Measurements from ENCODE around the gene FIBP. TPM values are rescaled to one million over a fixed set of nuclear protein-coding genes. Genes with fewer than 3 reads are reported as not detected.

FIBP gene
- total RNA-seq, 1 experiment from 2014 or later, result 89.5 TPM

DNA sequence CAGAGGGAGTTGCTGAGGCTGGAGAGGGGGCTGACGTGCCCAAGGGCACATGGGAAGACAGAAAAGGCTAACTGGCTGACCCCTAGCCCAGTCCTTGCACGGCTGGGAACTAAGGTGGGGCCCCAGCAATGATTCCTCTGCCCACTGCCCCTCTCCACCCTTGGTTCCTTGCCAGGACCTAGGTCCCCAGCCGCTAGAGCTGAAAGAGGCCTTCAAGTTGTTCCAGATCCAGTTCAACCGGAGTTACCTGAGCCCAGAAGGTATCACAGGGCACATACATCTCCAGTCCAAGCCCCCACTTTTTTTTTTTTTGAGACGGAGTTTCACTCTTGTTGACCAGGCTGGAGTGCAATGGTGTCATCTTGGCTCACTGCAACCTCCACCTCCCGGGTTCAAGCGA lies 8.2 kb downstream of the FIBP start:
- in situ Hi-C loops (cut with HindIII; ENCODE audit: low pct_unique_long_range_greater_than_20kb, low sequenced_read_pairs), result no loop called here
- no peak for DNase-seq (ENCODE audit: low read depth)

DNA sequence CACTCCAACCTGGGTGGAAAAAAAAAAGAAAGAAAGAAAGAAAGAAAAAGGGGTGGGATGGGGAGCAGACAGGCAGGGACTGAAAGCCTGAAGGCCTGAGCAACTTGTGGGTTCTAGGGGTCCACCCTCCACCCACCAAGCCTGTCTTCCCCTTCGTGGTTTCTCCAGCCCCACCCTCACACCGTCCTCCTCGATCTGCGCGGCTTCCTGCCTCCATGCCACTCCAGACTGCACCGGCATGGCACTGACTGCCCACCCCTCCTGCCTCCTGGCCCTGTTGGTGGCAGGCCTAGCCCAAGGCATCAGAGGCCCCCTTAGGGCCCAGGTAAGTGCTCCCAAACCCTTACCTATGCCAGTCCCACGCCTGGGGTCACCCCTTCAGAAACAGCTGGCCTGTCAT lies 8.7 kb downstream of the FIBP start, which contains the start of gene CTSW:
CTSW (plus strand) TSS at position 221 of the 400 bp plus-strand sequence; CDS start at position 239, 18 bp downstream.
- no peak for DNase-seq (ENCODE audit: low read depth)
- in situ Hi-C loops (cut with HindIII; ENCODE audit: low pct_unique_long_range_greater_than_20kb, low sequenced_read_pairs), result no loop called here

DNA sequence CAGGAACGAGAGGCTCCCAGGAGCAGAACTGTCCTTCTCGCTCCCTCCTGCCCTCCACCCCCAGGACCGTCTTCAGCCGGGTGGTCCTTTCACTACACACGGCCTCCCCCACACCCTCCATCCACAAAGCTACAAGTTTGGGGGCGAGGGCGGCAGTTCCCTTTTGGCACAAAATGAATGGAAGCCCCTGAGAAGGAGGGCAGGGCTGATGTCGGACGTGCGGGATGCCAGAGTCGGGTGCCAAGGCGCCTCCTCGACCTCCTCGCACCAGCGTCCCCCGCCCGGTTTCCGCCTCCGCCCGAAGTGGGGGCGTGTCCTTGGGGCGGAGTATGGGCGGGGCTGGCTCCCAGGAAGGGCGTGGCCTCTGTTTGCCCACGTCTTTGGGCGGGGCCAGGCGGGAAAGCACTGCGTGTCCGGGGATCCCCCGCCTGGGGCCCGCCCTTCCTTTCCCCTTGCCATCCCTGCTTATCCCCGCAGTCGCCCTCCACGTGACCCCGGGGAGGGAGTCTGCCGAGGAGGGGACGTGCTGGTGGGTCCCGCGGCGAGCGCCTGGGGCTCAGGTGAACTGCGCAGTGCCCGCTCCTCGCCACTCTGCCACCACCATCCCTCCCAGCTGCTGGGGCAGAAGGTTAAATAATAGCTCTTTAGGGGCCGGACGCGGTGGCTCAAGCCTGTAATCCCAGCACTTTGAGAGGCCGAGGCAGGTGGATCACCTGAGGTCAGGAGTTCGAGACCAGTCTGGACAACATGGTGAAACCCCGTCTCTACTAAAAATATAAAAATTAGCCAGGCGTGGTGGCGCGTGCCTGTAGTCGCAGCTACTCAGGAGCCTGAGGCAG lies 14.7 kb downstream of the FIBP start:
- in situ Hi-C loops (cut with HindIII; ENCODE audit: low pct_unique_long_range_greater_than_20kb, low sequenced_read_pairs), result no loop called here
- peak; percentile 95 for DNase-seq (ENCODE audit: low read depth)

DNA sequence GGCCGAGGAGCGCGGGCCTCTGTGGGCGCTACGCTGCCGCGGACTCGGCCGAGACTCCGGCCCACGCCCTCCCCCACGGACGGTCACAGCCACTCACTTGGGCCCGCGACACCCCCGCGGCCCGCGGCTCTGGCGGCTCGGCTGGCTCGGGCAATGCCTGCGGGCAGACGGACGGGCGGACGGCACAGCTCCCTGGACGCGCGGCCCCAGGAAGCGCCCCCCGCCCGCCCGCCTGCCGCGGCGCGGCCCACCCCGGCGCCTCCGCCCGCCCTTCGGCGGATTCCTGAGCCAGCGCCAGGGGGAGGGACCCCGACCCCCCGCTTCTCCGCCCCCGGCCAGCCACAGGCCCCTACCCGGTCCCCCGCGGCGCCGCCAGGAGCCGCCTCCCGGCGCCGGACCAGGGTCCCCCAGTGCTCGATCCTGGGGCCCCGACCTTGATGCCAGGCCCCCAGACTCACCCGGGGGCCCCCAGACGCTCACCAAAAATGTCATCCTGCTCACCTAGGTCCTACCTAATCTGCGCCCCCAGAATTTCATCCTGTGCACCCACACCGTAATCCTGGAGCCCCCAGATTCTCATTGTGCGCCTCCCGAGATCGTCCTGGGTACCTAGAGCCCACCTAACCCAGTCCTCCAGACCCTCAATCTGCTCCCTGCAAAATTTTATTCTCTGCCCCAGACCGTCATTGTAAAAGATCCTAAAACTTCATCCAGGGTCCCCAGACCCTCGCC lies 15.5 kb downstream of the FIBP start, which contains the start of gene EFEMP2:
EFEMP2 (minus strand) TSS at position 215 of the 732 bp plus-strand sequence. CDS start 446 bp downstream, outside the sequence.
- in situ Hi-C loops (cut with HindIII; ENCODE audit: low pct_unique_long_range_greater_than_20kb, low sequenced_read_pairs), result no loop called here
- no peak for DNase-seq (ENCODE audit: low read depth)

DNA sequence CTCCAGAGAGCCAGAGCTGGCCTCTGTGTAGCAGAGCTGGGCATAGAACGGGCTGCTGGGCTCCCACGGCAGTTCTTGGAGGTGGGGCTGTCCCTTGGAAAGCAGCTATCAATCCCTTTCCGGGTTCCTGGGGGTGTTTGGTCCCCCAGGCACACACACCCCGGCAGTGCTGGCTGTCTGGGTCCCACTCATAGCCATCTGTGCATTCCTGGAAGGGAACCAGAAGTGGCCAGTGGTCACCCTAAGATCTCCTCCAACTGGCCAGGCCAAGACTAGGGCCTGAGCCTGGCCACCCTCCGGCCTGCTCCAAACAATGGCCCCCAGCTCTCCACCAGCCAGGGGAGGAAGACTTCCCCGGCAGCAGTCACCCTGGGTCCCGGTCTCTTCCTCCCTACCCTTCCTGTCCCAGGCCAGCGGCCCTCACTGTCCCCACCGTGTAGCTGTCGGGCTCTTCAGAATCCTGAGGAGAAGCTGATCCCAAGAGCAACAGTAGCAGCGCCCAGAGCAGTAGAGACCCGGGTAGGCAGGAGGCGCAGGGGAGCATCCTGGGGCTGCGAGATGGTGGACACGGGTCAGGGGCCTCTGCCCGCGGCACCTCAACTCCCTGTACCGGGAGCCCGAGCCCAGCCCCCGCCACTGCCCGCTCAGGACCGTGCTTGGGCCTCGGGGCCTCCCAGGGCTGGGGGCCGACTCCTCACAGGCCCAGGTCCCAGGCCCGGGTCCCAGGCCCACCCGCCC lies 16.3 kb downstream of the FIBP start:
- in situ Hi-C loops (cut with HindIII; ENCODE audit: low pct_unique_long_range_greater_than_20kb, low sequenced_read_pairs), result no loop called here

DNA sequence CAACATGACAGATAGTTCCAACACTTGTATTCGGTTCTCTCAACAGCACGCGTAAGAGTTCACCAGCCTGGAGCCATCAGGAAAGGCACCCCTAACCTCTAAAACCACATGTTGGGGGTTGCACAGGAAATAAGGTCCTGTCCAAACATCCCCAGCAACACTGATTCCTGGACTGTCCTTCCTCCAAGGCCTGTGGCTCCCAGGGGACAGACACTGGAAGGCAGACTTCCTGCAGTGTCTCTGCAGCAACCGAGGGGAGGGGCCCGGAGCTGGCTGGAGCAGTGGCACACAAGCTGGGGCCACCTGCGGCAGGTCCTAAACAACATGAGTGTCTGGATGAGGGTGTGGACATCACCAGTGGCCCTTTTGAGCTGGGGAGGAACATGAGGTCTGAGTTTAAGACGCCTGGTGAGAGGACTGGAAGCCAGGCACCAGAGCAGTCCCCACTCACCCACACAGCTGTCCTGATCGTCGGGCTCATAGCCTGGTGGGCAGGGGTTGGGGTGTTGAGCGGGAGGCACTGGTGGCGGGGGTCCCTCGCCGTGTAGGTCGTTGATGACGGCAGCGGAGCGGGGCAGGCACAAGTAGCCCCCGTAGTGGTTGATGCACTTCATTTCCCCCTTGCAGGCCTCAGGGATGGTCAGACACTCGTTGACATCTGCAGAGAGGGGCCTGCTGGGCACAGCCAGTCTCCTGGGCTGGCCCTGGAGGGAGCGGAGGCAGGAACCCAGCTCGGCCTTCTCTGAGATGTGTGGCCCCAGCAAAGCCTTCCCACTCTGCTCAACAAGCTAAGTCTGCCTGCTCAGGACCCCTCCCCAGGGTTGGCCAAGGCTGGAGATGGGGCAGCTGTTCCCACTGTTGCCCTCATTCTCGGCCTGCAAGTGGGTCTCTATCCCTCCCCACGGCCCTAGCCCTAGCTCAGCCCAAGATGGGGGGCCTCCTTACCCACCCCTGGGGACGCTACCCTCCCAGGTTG lies 17.3 kb downstream of the FIBP start:
- in situ Hi-C loops (cut with HindIII; ENCODE audit: low pct_unique_long_range_greater_than_20kb, low sequenced_read_pairs), result no loop called here
- DNase-seq (ENCODE audit: low read depth), result no peak

More for the DNA sequence above, 16.3 kb downstream of the FIBP start:
- no peak for DNase-seq (ENCODE audit: low read depth)

DNA sequence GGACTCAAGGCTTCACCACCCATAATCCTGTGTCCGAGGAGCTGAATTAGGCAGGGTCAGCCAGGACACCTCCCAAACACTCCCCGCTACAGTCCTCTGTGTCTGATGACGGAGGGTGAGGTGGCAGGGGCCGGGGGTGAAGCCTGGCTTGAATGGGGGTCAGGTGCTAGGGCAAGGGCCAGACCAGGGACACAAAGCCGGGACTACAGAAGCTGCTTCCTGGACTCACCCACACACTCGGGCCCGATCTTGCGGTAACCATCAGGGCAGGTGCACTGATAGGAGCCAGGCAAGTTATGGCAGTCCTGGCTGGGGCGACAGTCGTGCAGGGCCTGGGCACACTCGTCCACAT lies 18.0 kb downstream of the FIBP start:
- DNase-seq (ENCODE audit: low read depth), result no peak
- in situ Hi-C loops (cut with HindIII; ENCODE audit: low pct_unique_long_range_greater_than_20kb, low sequenced_read_pairs), result no loop called here

DNA sequence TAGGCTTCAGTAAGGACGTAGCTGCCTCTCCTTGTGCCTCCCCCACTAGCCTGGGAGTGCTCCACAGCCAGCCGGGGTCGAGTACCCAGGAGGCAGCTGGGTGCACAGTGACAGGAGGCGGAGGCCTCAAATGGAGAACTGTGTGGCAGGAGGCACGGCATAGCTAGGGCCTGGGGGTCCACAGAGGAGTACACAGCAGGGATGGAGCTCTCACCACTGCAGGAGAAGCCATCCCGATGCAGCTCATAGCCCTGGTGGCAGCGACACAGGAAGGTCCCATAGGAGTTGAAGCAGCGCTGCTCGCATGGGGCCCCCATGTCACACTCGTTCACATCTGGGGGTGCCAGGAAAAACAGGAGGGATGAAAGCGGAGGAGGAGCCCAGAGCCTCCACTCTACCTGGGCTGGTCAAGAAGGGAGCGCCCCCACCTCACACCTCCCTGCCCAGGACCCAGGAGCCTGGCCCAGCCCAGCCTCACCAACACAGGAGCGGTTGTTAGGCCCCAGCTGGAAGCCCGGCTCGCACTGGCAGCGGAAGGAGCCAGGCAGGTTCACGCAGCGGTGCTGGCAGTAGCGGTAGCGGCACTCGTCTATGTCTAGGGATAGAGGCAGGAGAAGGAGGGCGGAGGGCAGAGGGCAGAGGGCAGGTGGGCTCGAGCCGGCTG lies 18.5 kb downstream of the FIBP start:
- in situ Hi-C loops (cut with HindIII; ENCODE audit: low pct_unique_long_range_greater_than_20kb, low sequenced_read_pairs), result no loop called here
- DNase-seq (ENCODE audit: low read depth), result no peak

DNA sequence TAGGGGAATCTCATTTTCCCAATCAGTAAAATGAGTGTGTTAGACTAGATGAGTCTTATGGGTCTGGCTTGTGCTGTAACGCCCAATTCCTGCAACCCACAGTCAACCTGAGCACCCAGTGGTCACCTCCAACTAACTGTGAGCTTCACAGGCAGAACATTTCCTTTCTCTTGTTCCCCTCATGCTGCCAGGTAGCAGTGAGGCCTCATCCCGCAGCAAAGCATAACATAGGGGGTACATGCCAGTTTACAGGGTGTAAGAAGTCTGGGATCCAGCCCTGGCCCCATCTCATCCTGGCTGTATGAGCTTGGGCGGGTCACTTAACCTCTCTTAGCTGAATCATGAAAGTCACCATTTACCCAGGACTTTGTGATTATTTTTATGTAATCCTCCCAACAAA lies 19.4 kb downstream of the FIBP start:
- no peak for DNase-seq (ENCODE audit: low read depth)
- in situ Hi-C loops (cut with HindIII; ENCODE audit: low pct_unique_long_range_greater_than_20kb, low sequenced_read_pairs), result no loop called here

DNA sequence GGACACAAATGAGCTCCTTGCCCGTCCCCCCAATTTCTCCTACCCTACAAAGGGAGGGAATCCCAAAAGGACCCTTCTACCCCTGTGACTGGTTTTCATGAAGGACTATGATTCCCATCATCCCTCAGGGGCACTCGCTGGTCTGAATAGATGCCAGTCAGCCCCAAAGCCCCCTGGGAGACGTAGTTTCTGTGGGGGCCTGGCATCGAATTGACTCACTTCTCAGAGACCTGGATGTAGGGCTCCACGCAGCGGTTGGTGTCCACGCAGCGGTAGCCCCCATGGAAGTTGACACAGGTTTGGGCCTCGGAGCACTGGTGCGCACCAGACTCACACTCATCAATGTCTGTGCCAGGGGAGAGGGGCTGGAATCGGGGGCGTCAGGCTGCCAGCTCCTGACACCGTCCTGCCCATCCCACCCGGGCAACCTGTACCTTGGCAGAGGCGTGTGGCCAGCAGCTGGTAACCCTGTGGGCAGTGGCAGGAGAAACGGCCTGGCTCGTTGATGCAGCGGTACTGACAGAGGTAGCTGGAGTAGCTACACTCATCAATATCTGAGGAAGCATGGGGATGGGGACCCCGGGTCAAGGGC lies 20.1 kb downstream of the FIBP start:
- in situ Hi-C loops (cut with HindIII; ENCODE audit: low pct_unique_long_range_greater_than_20kb, low sequenced_read_pairs), result no loop called here
- DNase-seq (ENCODE audit: low read depth), result no peak

DNA sequence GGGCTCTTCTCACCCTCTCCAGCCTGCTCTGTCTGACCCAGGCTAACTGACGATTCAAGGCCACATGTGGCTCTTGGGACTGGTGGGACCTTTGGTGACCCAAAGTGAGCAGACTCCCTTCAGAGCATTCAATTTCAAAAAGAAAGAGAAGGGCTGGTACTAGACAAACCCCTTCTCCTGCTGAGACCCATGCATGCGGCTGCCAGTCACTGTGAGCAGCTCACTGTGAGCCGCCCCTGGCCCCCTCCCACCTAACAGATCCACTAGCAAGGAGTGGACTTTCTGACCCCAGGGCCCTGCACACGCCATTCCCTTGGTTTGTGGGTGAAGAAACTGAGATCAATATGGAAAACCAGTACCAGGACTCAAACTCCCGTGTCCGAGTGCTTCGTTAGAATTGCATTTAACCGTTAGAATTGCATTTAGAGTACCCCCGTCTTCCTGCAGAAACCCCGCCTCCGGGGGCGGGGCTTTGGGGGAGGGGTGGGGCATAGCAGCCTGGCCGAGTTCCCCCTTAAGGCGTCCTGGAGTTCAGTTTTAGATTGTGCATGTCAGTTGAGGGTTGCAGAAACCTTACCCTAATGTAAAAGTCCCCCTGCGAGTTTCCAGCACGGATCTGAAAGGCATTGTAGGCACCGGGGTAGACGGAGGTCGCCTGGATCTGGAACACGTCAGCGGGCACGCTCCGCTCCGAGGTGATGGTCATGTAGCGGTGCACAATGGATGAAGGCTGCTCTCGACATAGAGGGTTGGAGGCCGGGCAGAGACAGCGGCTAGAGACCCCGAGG lies 20.8 kb downstream of the FIBP start:
- no peak for DNase-seq (ENCODE audit: low read depth)
- in situ Hi-C loops (cut with HindIII; ENCODE audit: low pct_unique_long_range_greater_than_20kb, low sequenced_read_pairs), result no loop called here

DNA sequence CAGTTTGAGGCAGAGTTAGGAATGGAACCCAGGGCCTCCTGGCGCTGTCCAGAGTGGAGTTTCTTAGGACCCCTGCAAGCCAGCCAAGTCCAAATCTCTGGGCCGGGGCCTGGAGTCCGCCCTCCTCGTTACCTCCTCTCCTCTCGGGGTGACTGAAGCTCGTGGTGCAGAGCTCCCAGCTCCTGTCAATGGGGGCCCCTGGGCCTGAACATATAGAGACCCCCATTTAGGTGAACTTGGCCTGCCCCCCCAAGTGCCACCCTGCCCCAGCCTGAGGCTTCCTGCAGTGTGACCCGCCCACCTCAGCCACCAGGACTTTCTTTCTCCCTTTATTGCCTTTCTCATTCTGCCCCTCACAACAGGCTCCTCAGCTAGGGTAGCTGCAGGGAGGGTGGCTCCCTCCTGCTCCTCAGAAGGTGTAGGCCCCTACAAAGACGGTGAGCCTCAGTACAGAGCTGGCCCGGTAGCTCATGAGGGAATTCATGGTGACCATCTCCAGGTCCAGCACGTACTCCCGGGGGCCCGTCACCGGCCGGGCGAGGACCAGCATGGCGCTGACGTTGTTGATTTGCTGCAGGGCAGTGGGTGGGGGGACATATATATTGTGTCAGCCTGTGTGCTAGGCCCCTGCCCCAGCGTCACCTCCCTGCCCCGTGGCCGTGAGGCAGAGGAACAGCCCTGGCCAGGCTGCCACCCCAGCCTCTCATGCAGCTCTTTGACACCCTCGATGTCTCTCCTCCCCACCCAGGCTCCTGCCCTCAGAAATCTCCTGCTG lies 21.6 kb downstream of the FIBP start:
- in situ Hi-C loops (cut with HindIII; ENCODE audit: low pct_unique_long_range_greater_than_20kb, low sequenced_read_pairs), result no loop called here
- DNase-seq (ENCODE audit: low read depth), result no peak

DNA sequence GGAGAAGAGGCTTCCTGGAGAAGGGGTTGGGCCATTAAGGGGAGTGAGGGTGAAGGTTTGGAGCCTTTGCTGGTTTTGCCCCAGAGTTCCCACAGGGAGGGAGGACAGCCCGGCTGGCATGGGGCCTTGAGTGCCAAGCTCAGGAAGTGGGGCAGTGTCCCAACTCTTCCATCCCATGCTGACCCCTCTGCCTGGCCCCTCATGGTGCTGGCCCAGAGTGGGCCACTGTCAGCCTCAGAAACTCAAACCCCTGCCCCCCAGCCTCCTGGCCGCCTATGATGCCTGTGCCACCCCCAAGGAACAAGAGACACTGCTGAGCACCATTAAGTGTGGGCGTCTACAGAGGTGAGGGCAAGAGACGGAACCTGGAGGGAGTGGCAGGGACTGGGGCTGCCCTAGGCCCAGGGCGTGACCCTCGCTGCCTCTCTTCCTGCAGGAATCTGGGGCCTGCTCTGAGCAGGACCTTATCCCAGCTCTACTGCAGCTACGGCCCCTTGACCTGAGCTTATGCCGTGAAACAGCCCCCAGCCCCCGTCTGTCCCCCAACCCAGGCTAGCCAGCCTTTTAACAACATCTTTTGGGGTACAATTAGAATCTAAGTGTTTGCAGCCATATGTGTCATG lies 22.6 kb downstream of the FIBP start:
- DNase-seq (ENCODE audit: low read depth), result no peak
- in situ Hi-C loops (cut with HindIII; ENCODE audit: low pct_unique_long_range_greater_than_20kb, low sequenced_read_pairs), result no loop called here

DNA sequence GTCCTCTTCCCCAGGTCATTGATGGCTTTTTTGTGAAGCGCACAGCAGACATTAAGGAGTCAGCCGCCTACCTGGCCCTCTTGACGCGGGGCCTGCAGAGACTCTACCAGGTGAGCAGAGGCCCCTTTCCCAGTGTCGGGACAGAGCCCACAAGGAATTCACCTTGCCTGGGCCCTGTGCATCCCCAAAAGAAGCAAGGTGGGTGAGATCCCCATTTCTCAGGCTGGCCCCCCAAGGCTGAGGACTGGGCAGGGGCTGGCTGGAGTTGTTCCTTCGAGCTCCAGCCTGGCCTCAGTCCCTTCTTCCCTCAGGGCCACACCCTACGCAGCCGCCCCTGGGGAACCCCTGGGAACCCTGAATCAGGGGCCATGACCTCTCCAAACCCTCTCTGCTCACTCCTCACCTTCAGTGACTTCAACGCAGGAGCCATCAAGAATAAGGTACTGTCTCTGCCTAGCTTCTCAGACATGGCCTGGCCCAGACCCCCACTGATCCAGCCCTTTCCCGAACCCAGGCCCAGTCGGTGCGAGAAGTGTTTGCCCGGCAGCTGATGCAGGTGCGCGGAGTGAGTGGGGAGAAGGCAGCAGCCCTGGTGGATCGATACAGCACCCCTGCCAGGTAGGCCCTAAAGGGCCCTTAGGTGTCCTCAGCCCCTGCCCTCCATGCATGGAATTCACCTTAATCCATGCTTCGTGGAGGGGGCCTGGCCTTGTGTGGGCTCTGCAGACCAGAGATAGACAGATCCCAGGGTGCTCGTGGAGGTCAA lies 23.4 kb downstream of the FIBP start:
- in situ Hi-C loops (cut with HindIII; ENCODE audit: low pct_unique_long_range_greater_than_20kb, low sequenced_read_pairs), result no loop called here
- no peak for DNase-seq (ENCODE audit: low read depth)

All from Caki2 (cell line).